ENCODE measurements around the gene IPO13.

DNA sequence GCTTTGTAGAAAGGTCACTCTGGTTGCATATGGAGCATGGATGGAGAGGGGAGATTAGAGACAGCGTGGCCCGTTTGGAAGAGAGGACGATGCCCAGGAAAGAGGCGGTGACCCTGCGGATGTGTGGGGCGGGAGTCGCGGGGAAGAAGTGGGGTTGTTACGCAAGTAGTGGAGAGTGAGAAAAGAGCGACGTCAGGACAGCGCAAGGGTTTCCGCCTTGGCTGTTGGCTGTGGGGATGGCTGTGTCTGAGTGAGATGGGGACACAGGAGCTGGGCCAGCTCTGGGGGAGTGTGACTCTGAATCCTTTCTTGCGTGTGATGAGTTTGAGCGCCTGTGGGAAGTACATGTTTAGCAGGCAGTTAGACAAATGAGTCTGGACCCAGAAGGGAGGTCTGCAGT lies 36.1 kb downstream of the IPO13 start:
- TF ChIP-seq, protein P1, sequence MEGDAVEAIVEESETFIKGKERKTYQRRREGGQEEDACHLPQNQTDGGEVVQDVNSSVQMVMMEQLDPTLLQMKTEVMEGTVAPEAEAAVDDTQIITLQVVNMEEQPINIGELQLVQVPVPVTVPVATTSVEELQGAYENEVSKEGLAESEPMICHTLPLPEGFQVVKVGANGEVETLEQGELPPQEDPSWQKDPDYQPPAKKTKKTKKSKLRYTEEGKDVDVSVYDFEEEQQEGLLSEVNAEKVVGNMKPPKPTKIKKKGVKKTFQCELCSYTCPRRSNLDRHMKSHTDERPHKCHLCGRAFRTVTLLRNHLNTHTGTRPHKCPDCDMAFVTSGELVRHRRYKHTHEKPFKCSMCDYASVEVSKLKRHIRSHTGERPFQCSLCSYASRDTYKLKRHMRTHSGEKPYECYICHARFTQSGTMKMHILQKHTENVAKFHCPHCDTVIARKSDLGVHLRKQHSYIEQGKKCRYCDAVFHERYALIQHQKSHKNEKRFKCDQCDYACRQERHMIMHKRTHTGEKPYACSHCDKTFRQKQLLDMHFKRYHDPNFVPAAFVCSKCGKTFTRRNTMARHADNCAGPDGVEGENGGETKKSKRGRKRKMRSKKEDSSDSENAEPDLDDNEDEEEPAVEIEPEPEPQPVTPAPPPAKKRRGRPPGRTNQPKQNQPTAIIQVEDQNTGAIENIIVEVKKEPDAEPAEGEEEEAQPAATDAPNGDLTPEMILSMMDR (IDR thresholded peaks at IDR 0.05; ENCODE audit: low read depth, low read length) = no peak
- TF ChIP-seq EZH2phosphoT487 (IDR thresholded peaks at IDR 0.05; ENCODE audit: low read depth) = no peak

All from OCI-LY3 (cell line).